T-helper 2 cell treated with Interferon-gamma antibody and Interleukin-4, amounts not matched to agents 5 μg/mL and 100 μg/mL, for 36 hours (primary cell): ENCODE measurements around the gene LGALS7B.
A peak's percentile ranks its signal among the peaks of the same experiment; 100 is the strongest.
"Not testable (repeated sequence)": the region's sequence is repeated elsewhere in the genome, so short reads cannot be mapped to it uniquely, and the experiment has no call there.

ENCODE experiments used
- DNase-seq: peaks from one replicate; pipeline ENCODE4 v3.0.0; 2021; ENCODE audit warnings: low spot score
- H3K27ac Mint-ChIP-seq: one replicate; pipeline ENCODE4 v1.8.0; 2021; ENCODE audit warnings: mild to moderate bottlenecking, mixed read lengths
- H3K27me3 Mint-ChIP-seq: one replicate; pipeline ENCODE4 v1.8.0; 2021; ENCODE audit warnings: low read depth, mixed read lengths
- H3K36me3 Mint-ChIP-seq: one replicate; pipeline ENCODE4 v1.8.0; 2021; ENCODE audit warnings: low read depth, mixed read lengths
- H3K4me1 Mint-ChIP-seq: one replicate; pipeline ENCODE4 v1.8.0; 2021; ENCODE audit warnings: low read depth, mixed read lengths
- H3K4me3 Mint-ChIP-seq: one replicate; pipeline ENCODE4 v1.8.0; 2022; ENCODE audit warnings: mild to moderate bottlenecking, moderate library complexity, mixed read lengths
- H3K9me3 Mint-ChIP-seq: one replicate; pipeline ENCODE4 v1.8.0; 2021; ENCODE audit warnings: mixed read lengths

Gene LGALS7B

GRCh38 chr19:38760805-38761517 is 28.0 kb upstream of the LGALS7B start:
- not testable (repeated sequence) for H3K9me3 Mint-ChIP-seq, H3K36me3 Mint-ChIP-seq, H3K27ac Mint-ChIP-seq, DNase-seq, H3K27me3 Mint-ChIP-seq, H3K4me3 Mint-ChIP-seq, H3K4me1 Mint-ChIP-seq

GRCh38 chr19:38761884-38762389 is 27.1 kb upstream of the LGALS7B start:
- H3K36me3 Mint-ChIP-seq, DNase-seq, H3K9me3 Mint-ChIP-seq, H3K27me3 Mint-ChIP-seq, H3K4me3 Mint-ChIP-seq, H3K27ac Mint-ChIP-seq, H3K4me1 Mint-ChIP-seq: not testable (repeated sequence)

GRCh38 chr19:38763795-38764220 is 25.2 kb upstream of the LGALS7B start:
- no peaks in the 10 kb centered on the region for H3K9me3 Mint-ChIP-seq
- no peak overlapping the region for H3K27ac Mint-ChIP-seq
- peaks cover 2% of the 10 kb centered on the region for H3K4me1 Mint-ChIP-seq
- no peaks in the 10 kb centered on the region for H3K36me3 Mint-ChIP-seq
- no peak for DNase-seq
- peaks cover 6% of the 10 kb centered on the region for H3K27me3 Mint-ChIP-seq
- H3K4me3 Mint-ChIP-seq = no peak overlapping the region

- peak overlapping the region; percentile 11 for H3K27ac Mint-ChIP-seq
Measured at GRCh38 chr19:38765214-38765613, 23.8 kb upstream of the LGALS7B start.

GRCh38 chr19:38766276-38767047 is 22.5 kb upstream of the LGALS7B start:
- Mint-ChIP-seq H3K9me3 (no peaks in the 10 kb centered on the region), H3K27ac (no peak overlapping the region), H3K27me3 (peaks cover 6% of the 10 kb centered on the region), H3K36me3 (no peaks in the 10 kb centered on the region), H3K4me3 (no peak overlapping the region), H3K4me1 (peaks cover 8% of the 10 kb centered on the region)
- no peak for DNase-seq

More at GRCh38 chr19:38765214-38765613, 23.8 kb upstream of the LGALS7B start:
- H3K9me3 Mint-ChIP-seq = no peaks in the 10 kb centered on the region
- H3K4me1 Mint-ChIP-seq = peaks cover 8% of the 10 kb centered on the region
- H3K36me3 Mint-ChIP-seq = no peaks in the 10 kb centered on the region
- no peak overlapping the region for H3K4me3 Mint-ChIP-seq
- DNase-seq = no peak
- H3K27me3 Mint-ChIP-seq = peaks cover 6% of the 10 kb centered on the region

GRCh38 chr19:38769635-38770211 is 19.3 kb upstream of the LGALS7B start:
- Mint-ChIP-seq H3K4me1 (peaks cover 8% of the 10 kb centered on the region), H3K27me3 (peaks cover 6% of the 10 kb centered on the region), H3K4me3 (peak overlapping the region; percentile 67), H3K36me3 (no peaks in the 10 kb centered on the region), H3K27ac (peak overlapping the region; percentile 79), H3K9me3 (no peaks in the 10 kb centered on the region)
- peak; percentile 85 for DNase-seq

- not testable (repeated sequence) for H3K4me1 Mint-ChIP-seq, H3K27me3 Mint-ChIP-seq, H3K9me3 Mint-ChIP-seq, H3K36me3 Mint-ChIP-seq, H3K4me3 Mint-ChIP-seq, H3K27ac Mint-ChIP-seq, DNase-seq
Measured at GRCh38 chr19:38770228-38770948, 18.6 kb upstream of the LGALS7B start.

GRCh38 chr19:38770949-38771275 is 18.1 kb upstream of the LGALS7B start:
- H3K4me1 Mint-ChIP-seq, H3K27ac Mint-ChIP-seq, H3K4me3 Mint-ChIP-seq, H3K9me3 Mint-ChIP-seq, H3K36me3 Mint-ChIP-seq, H3K27me3 Mint-ChIP-seq, DNase-seq: not testable (repeated sequence)

- DNase-seq, H3K27me3 Mint-ChIP-seq, H3K27ac Mint-ChIP-seq, H3K9me3 Mint-ChIP-seq, H3K4me3 Mint-ChIP-seq, H3K36me3 Mint-ChIP-seq, H3K4me1 Mint-ChIP-seq: not testable (repeated sequence)
Measured at GRCh38 chr19:38771569-38771968, 17.4 kb upstream of the LGALS7B start.

GRCh38 chr19:38773469-38774177 is 15.4 kb upstream of the LGALS7B start, which contains the start of gene LGALS7:
Gene LGALS7, minus strand, starts transcription at chr19:38773517. Its CDS starts 25 bp downstream, at chr19:38773492.
- peaks cover 8% of the 10 kb centered on the region for H3K4me1 Mint-ChIP-seq
- H3K27ac Mint-ChIP-seq = no peak within 1 kb of the TSS
- no peaks in the 10 kb centered on the region for H3K9me3 Mint-ChIP-seq
- no peak for DNase-seq
- H3K36me3 Mint-ChIP-seq = no peaks in the 10 kb centered on the region
- peaks cover 1% of the 10 kb centered on the region for H3K27me3 Mint-ChIP-seq
- no peak within 1 kb of the TSS for H3K4me3 Mint-ChIP-seq

GRCh38 chr19:38774181-38774950 is 14.6 kb upstream of the LGALS7B start:
- H3K27ac Mint-ChIP-seq = no peak overlapping the region

GRCh38 chr19:38778733-38779132 is 10.3 kb upstream of the LGALS7B start:
- H3K4me1 Mint-ChIP-seq = no peaks in the 10 kb centered on the region
- H3K27me3 Mint-ChIP-seq = peaks cover 8% of the 10 kb centered on the region
- DNase-seq = no peak
- no peaks in the 10 kb centered on the region for H3K36me3 Mint-ChIP-seq
- no peak overlapping the region for H3K27ac Mint-ChIP-seq
- no peak overlapping the region for H3K4me3 Mint-ChIP-seq
- H3K9me3 Mint-ChIP-seq = no peaks in the 10 kb centered on the region

More at GRCh38 chr19:38774181-38774950, 14.6 kb upstream of the LGALS7B start:
- no peaks in the 10 kb centered on the region for H3K9me3 Mint-ChIP-seq
- H3K36me3 Mint-ChIP-seq = no peaks in the 10 kb centered on the region
- H3K4me3 Mint-ChIP-seq = no peak overlapping the region
- peaks cover 5% of the 10 kb centered on the region for H3K27me3 Mint-ChIP-seq
- peaks cover 3% of the 10 kb centered on the region for H3K4me1 Mint-ChIP-seq
- DNase-seq = no peak

- H3K36me3 Mint-ChIP-seq = no peaks in the 10 kb centered on the region
- DNase-seq = no peak
- no peaks in the 10 kb centered on the region for H3K4me1 Mint-ChIP-seq
- peaks cover 8% of the 10 kb centered on the region for H3K27me3 Mint-ChIP-seq
- no peak overlapping the region for H3K27ac Mint-ChIP-seq
- H3K4me3 Mint-ChIP-seq = no peak overlapping the region
- H3K9me3 Mint-ChIP-seq = no peaks in the 10 kb centered on the region
Measured at GRCh38 chr19:38780443-38780842, 8.6 kb upstream of the LGALS7B start.
